Esophagus muscularis mucosa (tissue), 4 donors: ENCODE data around the gene DSCAM. TPM values are rescaled to one million over a fixed set of nuclear protein-coding genes. Genes with fewer than 3 reads are reported as not detected.

Experiments used
- DNase-seq: peaks from one replicate; pipeline ENCODE4 v3.0.0-alpha.2; 2017; ENCODE audit errors: extremely low spot score
- H3K27ac ChIP-seq, 4 donors: fragments of 200-600 bp; sonication (generic); replicated peaks in 1 of 4; 1 replicate in 3 of 4; 2 replicates in 1 of 4; pipeline ENCODE4 v1.5.1; 2016 to 2019; ENCODE audit warnings: mild to moderate bottlenecking in 1 of 4
- H3K27me3 ChIP-seq, 4 donors: fragments of 200-600 bp; sonication (generic); one replicate each; pipeline versions ENCODE4 v1.5.1 to v1.6.0; 2016 to 2019
- H3K36me3 ChIP-seq, 4 donors: fragments of 200-600 bp; sonication (generic); one replicate each; pipeline ENCODE4 v1.5.1; 2016 to 2019
- H3K4me1 ChIP-seq, 4 donors: fragments of 200-600 bp; sonication (generic); one replicate each; pipeline ENCODE4 v1.5.1; 2016 to 2019
- H3K4me3 ChIP-seq, 4 donors: fragments of 200-600 bp; sonication (generic); 1 replicate in 2 of 4; 2 replicates in 2 of 4; pipeline ENCODE4 v1.5.1; 2016 to 2019; ENCODE audit warnings: mild to moderate bottlenecking in 4 of 4, moderate library complexity in 1 of 4
- H3K9me3 ChIP-seq, 4 donors: fragments of 200-600 bp; sonication (generic); 1 replicate in 3 of 4; 2 replicates in 1 of 4; pipeline ENCODE4 v1.5.1; 2016 to 2019
- CTCF ChIP-seq, 3 experiments: fragments of 200-600 bp in 2 of 3; fragments of 450-650 bp in 1 of 3; sonication (generic) in 2 of 3; IDR thresholded peaks; one replicate each; pipeline ENCODE4 v1.5.1; 2017 to 2019; ENCODE audit warnings: antibody characterized with exemption in 3 of 3, mild to moderate bottlenecking in 2 of 3, moderate library complexity in 1 of 3
- EP300 ChIP-seq: sonication (generic); formaldehyde crosslinking; IDR thresholded peaks from one replicate; pipeline ENCODE4 v1.6.1; 2017; ENCODE audit warnings: antibody characterized with exemption
- POLR2A ChIP-seq: fragments of 450-650 bp; IDR thresholded peaks from one replicate; pipeline ENCODE4 v1.6.1; 2017; ENCODE audit warnings: antibody characterized with exemption, moderate library complexity, mild to moderate bottlenecking, low read depth
- POLR2AphosphoS5 ChIP-seq, 2 donors: sonication (generic); formaldehyde crosslinking; IDR thresholded peaks; one replicate each; pipeline ENCODE4 v1.6.1; 2017; ENCODE audit warnings: antibody characterized with exemption in 2 of 2
- WGBS: methylation state at CpG from one replicate; pipeline ENCODE4 v1.1.5; 2018; 5-methylcytosine and 5-hydroxymethylcytosine counted together
- intact Hi-C: fragments of 100-400 bp; cut with DNase I; formaldehyde crosslinking; loops from one replicate; pipeline ENCODE4 v1.15.1; 2023
- total RNA-seq, 4 donors: library from RNA; depleted of rRNA; stranded (reverse); fragments of >200 nt; gene quantifications; one replicate each; pipeline versions ENCODE4 v1.1.0 to v1.2.1, GENCODE V29; 2016

The DSCAM gene
- total RNA-seq, 4 donors from 2014 or later: 0.06 to 0.42 (median 0.17) TPM; not detected in 1

- H3K9me3 ChIP-seq: no peaks in the 10 kb centered on the region
- no peaks in the 10 kb centered on the region for H3K27me3 ChIP-seq
- intact Hi-C loops: no loop called here
- no peaks in the 10 kb centered on the region for H3K36me3 ChIP-seq
- no peak for DNase-seq
- H3K4me3 ChIP-seq: no peak overlapping the region
- H3K4me1 ChIP-seq: no peaks in the 10 kb centered on the region
- no peak overlapping the region for H3K27ac ChIP-seq
- TF ChIP-seq CTCF (IDR thresholded peaks at IDR 0.05) (no peak), EP300 (no peak), POLR2A (no peak), POLR2AphosphoS5 (IDR thresholded peaks at IDR 0.05) (no peak)
- 48% methylated on average over 3 of the region's 3 CpGs for WGBS
Measured at GRCh38 chr21:40095477-40095876, 751.5 kb downstream of the DSCAM start.

GRCh38 chr21:40080385-40080784, 766.6 kb downstream of the DSCAM start:
- intact Hi-C loops: no loop called here
- Histone ChIP-seq H3K9me3 (no peaks in the 10 kb centered on the region), H3K27ac (no peak overlapping the region), H3K4me3 (no peak overlapping the region), H3K27me3 (no peaks in the 10 kb centered on the region), H3K36me3 (no peaks in the 10 kb centered on the region), H3K4me1 (no peaks in the 10 kb centered on the region)
- TF ChIP-seq EP300 (no peak), CTCF (IDR thresholded peaks at IDR 0.05) (no peak), POLR2A (no peak), POLR2AphosphoS5 (IDR thresholded peaks at IDR 0.05) (no peak)
- no peak for DNase-seq
- WGBS: 83% methylated on average over 3 of the region's 3 CpGs

- Histone ChIP-seq H3K27me3 (no peaks in the 10 kb centered on the region), H3K4me3 (no peak overlapping the region), H3K27ac (peak overlapping the region; percentile 46 to 53 (median 49)), H3K36me3 (no peaks in the 10 kb centered on the region), H3K9me3 (no peaks in the 10 kb centered on the region), H3K4me1 (peaks cover 9 to 17% (median 15%) of the 10 kb centered on the region in 4 donors)
- TF ChIP-seq CTCF (IDR thresholded peaks at IDR 0.05) (no peak), POLR2A (no peak), EP300 (no peak), POLR2AphosphoS5 (IDR thresholded peaks at IDR 0.05) (no peak)
- WGBS: 86% methylated on average over 8 of the region's 8 CpGs
- no peak for DNase-seq
- intact Hi-C loops: no loop called here
Measured at GRCh38 chr21:40074710-40075109, 772.2 kb downstream of the DSCAM start.

GRCh38 chr21:40074198-40074597, 772.8 kb downstream of the DSCAM start:
- Histone ChIP-seq H3K4me1 (peaks cover 9 to 17% (median 15%) of the 10 kb centered on the region in 4 donors), H3K36me3 (no peaks in the 10 kb centered on the region), H3K27ac (peak overlapping the region; percentile 46 to 53 (median 49)), H3K27me3 (no peaks in the 10 kb centered on the region), H3K4me3 (no peak overlapping the region), H3K9me3 (no peaks in the 10 kb centered on the region)
- intact Hi-C loops: no loop called here
- DNase-seq: no peak
- 40% methylated on average over 6 of the region's 6 CpGs for WGBS
- TF ChIP-seq POLR2AphosphoS5 (IDR thresholded peaks at IDR 0.05) (peak in 1 of 2 donors; percentile 18), CTCF (IDR thresholded peaks at IDR 0.05) (no peak)

- Histone ChIP-seq H3K36me3 (no peaks in the 10 kb centered on the region), H3K27me3 (no peaks in the 10 kb centered on the region), H3K27ac (peak overlapping the region; percentile 46 to 53 (median 49)), H3K4me3 (no peak overlapping the region), H3K4me1 (peaks cover 9 to 17% (median 15%) of the 10 kb centered on the region in 4 donors), H3K9me3 (no peaks in the 10 kb centered on the region)
- intact Hi-C loops: no loop called here
- TF ChIP-seq POLR2A: no peak
- TF ChIP-seq POLR2AphosphoS5 (IDR thresholded peaks at IDR 0.05): no peak
- no peak for TF ChIP-seq CTCF (IDR thresholded peaks at IDR 0.05)
- TF ChIP-seq EP300: no peak
- DNase-seq: no peak
- 93% methylated on average over 5 of the region's 5 CpGs for WGBS
Measured at GRCh38 chr21:40073642-40074041, 773.3 kb downstream of the DSCAM start.
